ENCODE measurements around the gene EXOC3L4. TPM values are rescaled to one million over a fixed set of nuclear protein-coding genes. Genes with fewer than 3 reads are reported as not detected.

The EXOC3L4 gene
- total RNA-seq, 1 donor from 2014 or later, result 0.81 TPM

DNA sequence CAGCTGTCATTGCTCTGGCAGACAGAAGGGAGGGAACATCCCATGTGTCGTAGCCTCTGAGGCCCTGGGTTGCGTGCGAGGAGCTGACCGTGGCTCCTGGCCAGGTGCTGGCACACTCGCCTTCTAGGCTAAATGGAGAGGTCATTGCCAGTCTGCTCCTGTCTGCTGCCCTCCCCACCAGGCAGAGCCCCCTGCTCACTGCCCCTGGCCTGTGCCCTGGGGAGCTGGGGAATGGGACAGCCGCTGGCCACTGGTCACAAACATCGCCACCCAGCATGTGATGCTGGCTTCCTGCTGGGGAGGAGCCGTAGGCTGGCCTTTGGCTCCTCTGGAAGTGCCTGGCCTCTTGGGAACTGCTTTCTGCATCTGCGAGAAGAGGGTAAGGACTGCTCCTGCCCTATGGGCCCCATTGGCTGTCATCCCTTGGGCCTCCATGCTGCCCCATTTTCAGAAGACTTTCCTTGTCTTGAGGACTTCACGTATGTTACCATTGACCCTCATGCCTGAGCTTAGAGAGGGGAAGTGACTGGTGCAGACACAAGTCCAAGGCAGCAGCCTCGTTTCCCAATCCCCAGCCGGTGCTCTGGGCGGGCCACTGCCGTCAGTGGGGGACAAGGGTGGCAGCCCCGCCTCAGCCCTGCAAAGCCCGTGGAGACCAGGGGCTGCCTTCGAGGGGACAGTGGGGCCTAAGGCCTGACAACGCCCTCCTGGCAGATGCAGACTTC lies 26.8 kb downstream of the EXOC3L4 start:
- H3K27me3 Mint-ChIP-seq (ENCODE audit: unreplicated experiment), result peaks cover 4% of the 10 kb centered on the region

DNA sequence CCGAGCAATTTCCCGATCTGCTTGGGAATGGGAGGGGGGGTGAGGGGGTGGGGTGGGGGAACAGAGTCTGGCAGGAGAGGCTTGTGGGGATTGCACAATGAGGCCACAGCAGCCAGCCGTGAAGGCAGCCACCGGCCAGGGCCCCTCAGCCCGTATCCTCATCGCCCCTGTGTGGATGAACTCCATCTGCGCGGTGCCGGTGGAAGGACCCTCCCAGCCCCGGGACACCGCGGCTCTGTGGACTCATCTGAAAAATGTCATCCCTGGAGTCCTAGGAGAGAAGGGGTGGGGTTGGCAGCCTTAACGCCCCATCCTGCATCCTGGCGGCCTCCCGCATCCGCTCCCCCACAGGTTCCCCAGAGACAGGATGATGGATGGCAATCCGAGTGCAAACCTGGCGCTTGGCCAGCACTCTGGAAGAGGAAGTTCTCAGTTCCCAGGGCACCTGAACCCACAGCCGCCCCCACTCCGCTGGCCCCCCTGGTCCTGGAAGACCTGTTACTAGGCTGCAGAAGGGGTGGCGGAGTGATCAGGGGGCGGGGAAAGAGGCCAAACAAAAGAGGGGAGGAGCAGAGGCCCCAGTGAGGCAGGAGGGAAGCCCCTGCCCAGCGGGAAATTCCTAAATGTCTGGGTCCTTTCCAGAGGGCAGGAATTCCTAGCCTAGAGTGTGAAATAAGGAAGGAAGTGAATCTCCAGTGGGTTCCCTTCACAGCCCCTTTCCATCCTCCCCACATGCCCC lies 27.5 kb downstream of the EXOC3L4 start:
- H3K4me1 Mint-ChIP-seq (ENCODE audit: low read depth, unreplicated experiment), result peaks cover 8% of the 10 kb centered on the region
- H3K27me3 Mint-ChIP-seq (ENCODE audit: unreplicated experiment), result peaks cover 5% of the 10 kb centered on the region
- TF ChIP-seq, protein P1, sequence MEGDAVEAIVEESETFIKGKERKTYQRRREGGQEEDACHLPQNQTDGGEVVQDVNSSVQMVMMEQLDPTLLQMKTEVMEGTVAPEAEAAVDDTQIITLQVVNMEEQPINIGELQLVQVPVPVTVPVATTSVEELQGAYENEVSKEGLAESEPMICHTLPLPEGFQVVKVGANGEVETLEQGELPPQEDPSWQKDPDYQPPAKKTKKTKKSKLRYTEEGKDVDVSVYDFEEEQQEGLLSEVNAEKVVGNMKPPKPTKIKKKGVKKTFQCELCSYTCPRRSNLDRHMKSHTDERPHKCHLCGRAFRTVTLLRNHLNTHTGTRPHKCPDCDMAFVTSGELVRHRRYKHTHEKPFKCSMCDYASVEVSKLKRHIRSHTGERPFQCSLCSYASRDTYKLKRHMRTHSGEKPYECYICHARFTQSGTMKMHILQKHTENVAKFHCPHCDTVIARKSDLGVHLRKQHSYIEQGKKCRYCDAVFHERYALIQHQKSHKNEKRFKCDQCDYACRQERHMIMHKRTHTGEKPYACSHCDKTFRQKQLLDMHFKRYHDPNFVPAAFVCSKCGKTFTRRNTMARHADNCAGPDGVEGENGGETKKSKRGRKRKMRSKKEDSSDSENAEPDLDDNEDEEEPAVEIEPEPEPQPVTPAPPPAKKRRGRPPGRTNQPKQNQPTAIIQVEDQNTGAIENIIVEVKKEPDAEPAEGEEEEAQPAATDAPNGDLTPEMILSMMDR (IDR thresholded peaks at IDR 0.05; ENCODE audit: partially characterized antibody, unreplicated experiment), result no peak
- no peak overlapping the region for H3K27ac Mint-ChIP-seq (ENCODE audit: unreplicated experiment)
- peak overlapping the region; percentile 59 for H3K4me3 Mint-ChIP-seq (ENCODE audit: unreplicated experiment)
- peaks cover 2% of the 10 kb centered on the region for H3K9me3 Mint-ChIP-seq (ENCODE audit: unreplicated experiment)
- H3K36me3 Mint-ChIP-seq (ENCODE audit: unreplicated experiment), result no peaks in the 10 kb centered on the region
- DNase-seq, result peak; percentile 77

More for the DNA sequence above, 26.8 kb downstream of the EXOC3L4 start:
- Mint-ChIP-seq H3K36me3 (ENCODE audit: unreplicated experiment) (no peaks in the 10 kb centered on the region), H3K4me1 (ENCODE audit: low read depth, unreplicated experiment) (peaks cover 8% of the 10 kb centered on the region), H3K4me3 (ENCODE audit: unreplicated experiment) (no peak overlapping the region), H3K9me3 (ENCODE audit: unreplicated experiment) (peaks cover 2% of the 10 kb centered on the region), H3K27ac (ENCODE audit: unreplicated experiment) (no peak overlapping the region)
- TF ChIP-seq, protein P1 (IDR thresholded peaks at IDR 0.05; ENCODE audit: partially characterized antibody, unreplicated experiment), result no peak
- DNase-seq, result no peak

DNA sequence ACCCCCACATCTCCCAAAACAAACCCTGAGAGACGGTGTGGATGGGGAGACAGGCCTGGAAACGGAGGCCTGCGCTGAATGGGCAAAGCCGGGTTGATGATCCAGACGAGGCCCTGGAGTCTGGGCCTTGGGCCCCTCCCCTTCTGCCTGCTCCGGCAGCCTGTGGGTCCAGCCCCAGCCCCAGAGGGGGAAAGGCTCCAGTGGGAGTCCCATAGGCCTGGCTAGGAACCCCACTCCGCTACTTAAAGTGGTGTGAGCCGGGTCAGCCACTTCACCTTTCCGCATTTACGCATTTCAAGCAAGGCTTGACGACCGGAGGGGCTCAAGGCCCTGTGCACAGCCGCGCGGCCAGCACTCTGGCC lies 28.0 kb downstream of the EXOC3L4 start:
- DNase-seq, result no peak
- Mint-ChIP-seq H3K36me3 (ENCODE audit: unreplicated experiment) (no peaks in the 10 kb centered on the region), H3K27me3 (ENCODE audit: unreplicated experiment) (peaks cover 6% of the 10 kb centered on the region), H3K4me1 (ENCODE audit: low read depth, unreplicated experiment) (peaks cover 8% of the 10 kb centered on the region), H3K4me3 (ENCODE audit: unreplicated experiment) (no peak overlapping the region), H3K27ac (ENCODE audit: unreplicated experiment) (no peak overlapping the region), H3K9me3 (ENCODE audit: unreplicated experiment) (peaks cover 2% of the 10 kb centered on the region)
- TF ChIP-seq, protein P1 (IDR thresholded peaks at IDR 0.05; ENCODE audit: partially characterized antibody, unreplicated experiment), result no peak

DNA sequence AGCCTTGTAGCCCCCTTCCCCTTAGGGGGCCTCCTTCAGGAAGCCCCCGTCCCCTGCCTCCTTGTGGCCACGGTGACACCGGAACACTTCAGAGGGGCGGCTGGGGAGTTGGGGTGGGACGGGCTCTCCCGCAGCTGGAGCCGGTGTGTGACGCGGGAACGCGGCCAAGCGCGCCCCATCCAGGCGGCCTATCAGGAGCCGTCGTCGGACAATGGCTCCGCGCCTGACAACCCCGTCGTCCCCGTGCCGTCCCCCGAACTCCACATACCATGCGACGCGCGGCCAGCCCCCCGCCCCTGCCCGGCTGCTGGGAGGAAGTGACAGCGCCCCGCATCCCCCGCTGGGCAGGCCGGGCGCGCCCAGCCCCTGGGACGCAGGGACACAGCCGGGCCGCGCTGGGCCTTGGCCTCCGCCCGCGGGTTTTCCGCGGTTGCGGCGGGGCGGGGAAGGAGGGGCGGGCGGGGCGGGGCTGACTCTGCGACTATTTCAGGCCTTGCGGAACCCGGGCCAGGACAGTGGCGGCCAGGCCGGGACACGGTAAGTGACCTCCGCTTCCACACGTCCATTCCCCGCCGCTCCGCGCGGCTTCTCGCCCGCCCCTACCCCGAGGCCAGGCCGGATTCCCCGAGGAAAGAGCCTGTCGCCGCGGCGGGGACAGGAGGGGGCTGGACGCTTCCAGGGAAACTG lies 28.6 kb downstream of the EXOC3L4 start, which contains the start of gene TNFAIP2:
Gene TNFAIP2, plus strand, starts transcription at position 515 of the 687 bp plus-strand sequence. CDS start 2,997 bp downstream, outside the sequence.
- peaks cover 2% of the 10 kb centered on the region for H3K9me3 Mint-ChIP-seq (ENCODE audit: unreplicated experiment)
- H3K4me1 Mint-ChIP-seq (ENCODE audit: low read depth, unreplicated experiment), result peaks cover 7% of the 10 kb centered on the region
- no peak within 1 kb of the TSS for H3K27ac Mint-ChIP-seq (ENCODE audit: unreplicated experiment)
- H3K27me3 Mint-ChIP-seq (ENCODE audit: unreplicated experiment), result peaks cover 9% of the 10 kb centered on the region
- H3K4me3 Mint-ChIP-seq (ENCODE audit: unreplicated experiment), result no peak within 1 kb of the TSS
- DNase-seq, result no peak
- TF ChIP-seq, protein P1 (IDR thresholded peaks at IDR 0.05; ENCODE audit: partially characterized antibody, unreplicated experiment), result no peak
- no peaks in the 10 kb centered on the region for H3K36me3 Mint-ChIP-seq (ENCODE audit: unreplicated experiment)
